Hematopoietic multipotent progenitor cell treated with erythropoietin and hydrocortisone succinate and interleukin-3 and kit ligand, for 15 days (in vitro differentiated cells): ENCODE measurements around the gene CELSR2.

Experiments
- DNase-seq: peaks from one replicate; pipeline ENCODE4 v3.0.0-alpha.2; 2015; ENCODE audit warnings: low spot score

The CELSR2 gene

DNA sequence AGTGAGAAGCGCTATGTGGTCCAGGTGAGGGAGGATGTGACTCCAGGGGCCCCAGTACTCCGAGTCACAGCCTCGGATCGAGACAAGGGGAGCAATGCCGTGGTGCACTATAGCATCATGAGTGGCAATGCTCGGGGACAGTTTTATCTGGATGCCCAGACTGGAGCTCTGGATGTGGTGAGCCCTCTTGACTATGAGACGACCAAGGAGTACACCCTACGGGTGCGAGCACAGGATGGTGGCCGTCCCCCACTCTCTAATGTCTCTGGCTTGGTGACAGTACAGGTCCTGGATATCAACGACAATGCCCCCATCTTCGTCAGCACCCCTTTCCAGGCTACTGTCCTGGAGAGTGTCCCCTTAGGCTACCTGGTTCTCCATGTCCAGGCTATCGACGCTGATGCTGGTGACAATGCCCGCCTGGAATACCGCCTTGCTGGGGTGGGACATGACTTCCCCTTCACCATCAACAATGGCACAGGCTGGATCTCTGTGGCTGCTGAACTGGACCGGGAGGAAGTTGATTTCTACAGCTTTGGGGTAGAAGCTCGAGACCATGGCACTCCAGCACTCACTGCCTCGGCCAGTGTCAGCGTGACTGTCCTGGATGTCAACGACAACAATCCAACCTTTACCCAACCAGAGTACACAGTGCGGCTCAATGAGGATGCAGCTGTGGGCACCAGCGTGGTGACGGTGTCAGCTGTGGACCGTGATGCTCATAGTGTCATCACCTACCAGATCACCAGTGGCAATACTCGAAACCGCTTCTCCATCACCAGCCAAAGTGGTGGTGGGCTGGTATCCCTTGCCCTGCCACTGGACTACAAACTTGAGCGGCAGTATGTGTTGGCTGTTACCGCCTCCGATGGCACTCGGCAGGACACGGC is 2.2 kb downstream of the CELSR2 start:
- DNase-seq: no peak

DNA sequence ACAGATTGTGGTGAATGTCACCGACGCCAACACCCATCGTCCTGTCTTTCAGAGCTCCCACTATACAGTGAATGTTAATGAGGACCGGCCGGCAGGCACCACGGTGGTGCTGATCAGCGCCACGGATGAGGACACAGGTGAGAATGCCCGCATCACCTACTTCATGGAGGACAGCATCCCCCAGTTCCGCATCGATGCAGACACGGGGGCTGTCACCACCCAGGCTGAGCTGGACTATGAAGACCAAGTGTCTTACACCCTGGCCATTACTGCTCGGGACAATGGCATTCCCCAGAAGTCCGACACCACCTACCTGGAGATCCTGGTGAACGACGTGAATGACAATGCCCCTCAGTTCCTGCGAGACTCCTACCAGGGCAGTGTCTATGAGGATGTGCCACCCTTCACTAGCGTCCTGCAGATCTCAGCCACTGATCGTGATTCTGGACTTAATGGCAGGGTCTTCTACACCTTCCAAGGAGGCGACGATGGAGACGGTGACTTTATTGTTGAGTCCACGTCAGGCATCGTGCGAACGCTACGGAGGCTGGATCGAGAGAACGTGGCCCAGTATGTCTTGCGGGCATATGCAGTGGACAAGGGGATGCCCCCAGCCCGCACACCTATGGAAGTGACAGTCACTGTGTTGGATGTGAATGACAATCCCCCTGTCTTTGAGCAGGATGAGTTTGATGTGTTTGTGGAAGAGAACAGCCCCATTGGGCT is 3.0 kb downstream of the CELSR2 start:
- no peak for DNase-seq

DNA sequence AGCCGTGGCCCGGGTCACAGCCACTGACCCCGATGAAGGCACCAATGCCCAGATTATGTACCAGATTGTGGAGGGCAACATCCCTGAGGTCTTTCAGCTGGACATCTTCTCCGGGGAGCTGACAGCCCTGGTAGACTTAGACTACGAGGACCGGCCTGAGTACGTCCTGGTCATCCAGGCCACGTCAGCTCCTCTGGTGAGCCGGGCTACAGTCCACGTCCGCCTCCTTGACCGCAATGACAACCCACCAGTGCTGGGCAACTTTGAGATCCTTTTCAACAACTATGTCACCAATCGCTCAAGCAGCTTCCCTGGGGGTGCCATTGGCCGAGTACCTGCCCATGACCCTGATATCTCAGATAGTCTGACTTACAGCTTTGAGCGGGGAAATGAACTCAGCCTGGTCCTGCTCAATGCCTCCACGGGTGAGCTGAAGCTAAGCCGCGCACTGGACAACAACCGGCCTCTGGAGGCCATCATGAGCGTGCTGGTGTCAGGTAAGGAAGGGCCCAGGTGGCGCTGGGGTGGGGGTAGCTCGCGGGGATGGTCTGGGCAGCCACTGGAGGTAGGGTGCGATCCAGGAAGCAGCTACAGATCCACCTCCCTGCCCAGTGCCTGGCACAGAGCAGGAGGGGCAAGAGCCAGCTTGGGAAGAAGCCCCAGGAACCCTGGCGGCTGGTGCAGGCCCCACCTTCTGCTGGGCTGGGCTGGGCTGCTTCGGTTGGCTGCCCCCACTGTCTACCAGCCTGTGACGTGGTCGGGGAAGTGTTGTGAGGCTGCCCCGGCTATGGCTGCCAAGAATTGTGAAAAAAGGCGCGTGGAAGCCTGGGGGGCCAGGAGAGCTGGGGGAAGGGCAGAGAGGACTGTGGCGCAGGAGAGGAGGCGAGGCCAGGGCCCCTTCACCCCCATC is 3.8 kb downstream of the CELSR2 start:
- no peak for DNase-seq

DNA sequence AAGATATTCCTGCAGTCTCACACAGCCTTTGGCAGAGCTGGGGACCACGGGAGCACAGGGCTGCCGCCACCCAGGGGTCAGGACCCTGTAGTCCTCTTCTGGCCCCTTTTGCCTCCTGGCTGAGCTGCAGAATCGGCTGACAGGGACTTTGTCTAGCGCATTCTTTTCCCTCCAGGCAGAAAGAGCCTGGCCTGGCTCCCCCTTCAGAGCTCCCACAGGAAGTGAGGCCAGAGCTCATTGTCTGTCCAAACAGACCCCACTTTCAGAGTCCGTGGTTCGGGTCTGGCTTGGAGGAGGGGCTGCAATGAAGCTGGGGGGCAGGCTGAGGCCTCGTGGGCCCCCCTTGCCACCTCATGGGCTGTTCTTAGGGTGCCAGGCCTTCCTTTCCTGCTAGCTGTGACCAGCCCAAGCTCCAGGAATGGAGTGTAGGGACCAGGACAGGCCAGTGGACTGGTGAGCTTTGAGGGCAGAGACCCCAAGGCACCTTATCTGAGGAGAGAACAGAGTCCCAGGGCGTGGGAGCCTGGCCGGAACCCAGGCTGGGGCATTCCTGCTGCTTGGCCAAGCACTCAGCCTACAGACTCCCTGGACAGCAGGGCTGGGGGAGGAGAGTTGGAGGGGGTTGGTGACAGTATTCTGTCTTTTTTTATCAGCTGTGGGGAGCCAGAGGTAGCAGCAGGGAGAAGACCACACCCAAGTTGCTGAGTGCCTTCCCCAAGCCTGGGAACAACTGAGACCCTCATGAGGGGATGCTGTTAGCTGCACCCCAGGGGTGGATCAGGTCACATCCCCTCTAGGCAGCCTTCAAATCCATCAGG is 4.7 kb downstream of the CELSR2 start:
- no peak for DNase-seq

DNA sequence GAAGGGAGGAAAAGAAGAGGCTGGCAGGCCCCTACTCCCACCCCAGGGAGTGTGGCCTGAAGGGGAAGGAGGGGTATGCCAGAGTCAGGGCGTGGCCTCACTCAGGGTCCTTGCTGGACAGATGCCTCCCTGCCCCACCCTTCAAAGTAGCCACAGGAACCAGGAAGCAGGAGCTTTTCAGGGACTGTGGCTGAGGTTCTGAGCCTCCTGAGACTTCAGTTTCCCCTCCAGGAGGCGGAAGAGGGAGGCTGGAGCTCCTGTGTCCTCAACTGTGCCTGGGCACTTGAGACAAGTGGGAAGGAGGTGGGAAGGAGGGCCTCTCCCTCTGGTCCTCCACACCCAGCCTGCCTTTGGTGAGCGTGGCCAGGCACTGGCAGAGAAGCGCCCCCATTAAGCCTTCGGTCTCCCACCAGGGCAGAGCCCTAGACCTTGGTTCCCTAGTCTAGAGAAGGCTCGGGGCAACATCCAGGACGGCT is 5.3 kb downstream of the CELSR2 start:
- no peak for DNase-seq

DNA sequence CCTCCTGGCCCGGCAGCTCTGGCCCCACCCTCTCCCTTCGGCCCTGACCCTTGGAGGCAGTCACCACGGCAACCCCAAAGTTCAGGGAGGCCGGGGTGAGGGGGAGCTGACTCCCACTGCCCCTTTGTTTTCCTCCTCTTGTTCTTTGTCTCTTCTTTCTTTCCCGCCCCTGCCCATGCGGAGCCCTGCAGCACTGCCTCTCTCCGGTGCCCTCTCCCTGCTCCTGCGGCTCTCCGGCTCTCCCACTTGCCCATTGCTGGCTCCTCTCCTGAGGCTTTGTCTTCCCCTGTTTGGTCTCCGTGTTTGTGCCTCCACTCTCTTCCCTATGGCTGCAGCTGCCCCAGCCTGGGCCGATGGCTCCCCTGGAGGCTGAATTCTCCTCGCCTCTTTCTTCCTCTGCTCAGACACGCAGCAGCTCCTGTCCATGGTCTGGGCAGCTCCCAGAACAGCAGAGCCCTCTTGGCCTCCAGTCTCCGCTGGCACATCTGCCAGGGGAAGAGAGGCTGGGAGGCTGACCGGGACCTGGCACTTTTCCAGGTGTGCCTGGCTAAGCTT is 5.8 kb downstream of the CELSR2 start:
- no peak for DNase-seq

DNA sequence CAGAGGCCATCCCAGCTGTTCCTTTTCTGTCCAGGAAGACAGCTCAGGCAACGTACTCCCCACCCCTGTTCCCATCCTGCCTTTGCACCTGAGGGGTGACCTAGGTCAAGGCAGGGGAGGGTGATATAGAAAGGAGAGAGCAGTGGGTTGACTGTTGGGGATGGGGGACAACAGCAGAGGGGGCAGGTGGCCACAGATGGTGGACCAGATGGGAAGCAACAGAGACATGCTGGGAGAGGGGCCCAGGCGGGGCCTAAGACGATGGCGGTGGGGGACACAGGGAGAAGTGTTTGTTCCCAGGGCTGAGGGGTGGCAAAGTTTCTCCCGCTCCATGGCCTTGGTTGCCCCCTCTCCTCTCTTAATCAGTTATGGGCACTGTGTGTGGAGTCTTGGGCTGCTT is 6.3 kb downstream of the CELSR2 start:
- no peak for DNase-seq

DNA sequence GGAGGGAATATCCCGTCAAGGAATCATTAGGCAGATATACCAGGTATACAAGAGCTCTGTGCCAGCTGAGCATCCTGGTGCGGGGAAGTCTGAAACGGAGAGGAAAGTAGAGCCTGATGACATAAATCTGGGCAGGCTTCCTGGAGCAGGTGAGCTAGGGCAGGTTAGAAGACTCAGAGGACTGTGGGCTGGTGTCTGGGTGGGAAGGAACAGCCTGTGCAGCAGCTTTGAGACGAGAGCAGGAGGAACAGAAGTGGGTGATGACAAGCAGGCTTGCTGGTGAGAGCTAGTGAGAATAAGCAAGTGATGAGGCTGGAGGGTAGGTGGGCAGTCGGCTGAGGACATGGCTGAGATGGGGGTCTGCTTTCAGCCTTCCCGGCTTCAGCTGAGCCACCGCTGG is 6.7 kb downstream of the CELSR2 start:
- DNase-seq: no peak

DNA sequence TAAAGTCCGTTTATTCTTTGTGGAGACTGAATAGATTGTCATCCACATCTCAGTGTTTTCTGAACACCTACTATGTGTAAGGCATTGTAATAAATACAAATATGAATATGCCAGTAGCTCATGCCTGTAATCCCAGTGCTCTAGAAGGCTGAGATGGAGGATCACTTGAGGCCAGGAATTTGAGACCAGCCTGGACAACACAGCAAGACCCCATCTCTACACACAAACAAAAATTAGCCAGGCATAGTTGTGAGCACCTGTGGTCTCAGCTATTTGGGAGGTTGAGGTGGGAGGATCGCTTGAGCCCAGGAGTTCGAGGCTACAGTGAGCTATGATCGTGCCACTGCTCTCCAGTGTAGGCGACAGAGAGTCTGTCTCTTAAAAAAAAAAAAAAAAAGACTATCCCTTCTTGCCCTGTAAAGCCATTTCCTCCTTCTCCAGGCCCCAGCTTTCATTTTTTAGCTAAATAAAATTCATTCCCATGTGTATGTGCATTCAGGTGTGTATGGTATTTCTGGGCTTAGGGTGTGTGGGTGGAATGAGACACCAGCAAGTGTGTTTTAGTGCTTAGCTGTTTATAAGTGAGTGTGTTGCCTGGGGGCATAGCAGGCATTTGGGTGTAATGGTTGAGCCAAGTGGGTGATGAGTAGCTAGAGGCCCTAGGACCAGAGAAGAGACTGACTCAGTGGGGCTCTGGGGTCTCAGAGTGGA is 7.8 kb downstream of the CELSR2 start:
- DNase-seq: no peak

DNA sequence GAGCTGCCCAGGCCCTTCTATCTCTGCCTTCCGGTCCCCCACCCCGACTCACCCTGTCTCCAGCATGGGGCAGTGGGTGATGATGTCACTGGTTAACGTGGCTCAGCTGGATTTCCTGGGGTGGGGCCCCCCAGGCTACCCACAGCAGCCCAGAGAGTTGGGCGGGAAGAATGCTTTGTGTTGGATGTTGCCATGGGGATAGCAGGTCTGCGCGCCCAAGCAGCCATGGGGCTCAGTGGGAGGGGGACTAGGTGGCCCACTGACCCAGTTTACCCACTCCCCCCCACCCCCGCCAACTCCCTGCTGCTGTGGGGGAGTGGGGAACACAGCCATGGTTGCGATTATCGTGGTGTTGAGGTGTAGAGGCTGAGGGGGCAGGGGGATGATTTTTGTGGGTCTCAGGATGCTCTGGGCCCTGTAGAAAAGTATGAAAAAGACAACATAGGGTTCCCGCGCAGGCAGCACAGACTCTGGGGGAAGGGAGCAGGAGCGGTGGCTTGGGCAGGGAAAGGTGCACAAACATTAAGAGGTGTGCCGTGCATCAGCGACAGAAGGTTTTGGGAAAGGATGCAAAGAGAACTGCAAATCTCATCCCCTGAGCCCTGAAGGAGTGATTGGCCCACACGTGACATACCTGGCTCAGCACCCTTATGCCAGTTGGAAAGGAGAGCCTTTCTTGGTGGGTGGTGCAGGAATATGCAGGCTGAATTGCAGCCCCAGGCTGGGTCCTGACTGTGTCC is 8.5 kb downstream of the CELSR2 start:
- DNase-seq: no peak

DNA sequence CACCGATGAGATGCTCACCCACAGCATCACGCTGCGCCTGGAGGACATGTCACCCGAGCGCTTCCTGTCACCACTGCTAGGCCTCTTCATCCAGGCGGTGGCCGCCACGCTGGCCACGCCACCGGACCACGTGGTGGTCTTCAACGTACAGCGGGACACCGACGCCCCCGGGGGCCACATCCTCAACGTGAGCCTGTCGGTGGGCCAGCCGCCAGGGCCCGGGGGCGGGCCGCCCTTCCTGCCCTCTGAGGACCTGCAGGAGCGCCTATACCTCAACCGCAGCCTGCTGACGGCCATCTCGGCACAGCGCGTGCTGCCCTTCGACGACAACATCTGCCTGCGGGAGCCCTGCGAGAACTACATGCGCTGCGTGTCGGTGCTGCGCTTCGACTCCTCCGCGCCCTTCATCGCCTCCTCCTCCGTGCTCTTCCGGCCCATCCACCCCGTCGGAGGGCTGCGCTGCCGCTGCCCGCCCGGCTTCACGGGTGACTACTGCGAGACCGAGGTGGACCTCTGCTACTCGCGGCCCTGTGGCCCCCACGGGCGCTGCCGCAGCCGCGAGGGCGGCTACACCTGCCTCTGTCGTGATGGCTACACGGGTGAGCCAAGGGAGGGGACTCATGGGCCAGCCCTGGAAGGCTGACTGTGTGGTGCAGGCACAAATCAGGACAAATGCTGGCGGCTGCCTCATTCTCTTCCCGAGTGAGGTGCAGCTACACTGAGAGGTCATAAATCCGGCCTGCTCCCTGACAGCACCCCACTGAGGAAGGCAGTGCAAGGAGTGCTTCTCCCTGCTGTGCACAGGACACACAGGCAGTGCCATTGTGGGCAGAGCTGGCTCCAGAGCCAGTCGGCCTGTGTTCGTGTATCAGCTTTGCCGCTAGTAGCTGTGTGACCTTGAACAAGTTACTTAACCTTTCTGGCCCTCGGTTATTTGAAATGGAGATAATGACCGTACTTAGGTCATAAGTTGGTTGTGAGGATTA is 9.4 kb downstream of the CELSR2 start:
- DNase-seq: no peak

DNA sequence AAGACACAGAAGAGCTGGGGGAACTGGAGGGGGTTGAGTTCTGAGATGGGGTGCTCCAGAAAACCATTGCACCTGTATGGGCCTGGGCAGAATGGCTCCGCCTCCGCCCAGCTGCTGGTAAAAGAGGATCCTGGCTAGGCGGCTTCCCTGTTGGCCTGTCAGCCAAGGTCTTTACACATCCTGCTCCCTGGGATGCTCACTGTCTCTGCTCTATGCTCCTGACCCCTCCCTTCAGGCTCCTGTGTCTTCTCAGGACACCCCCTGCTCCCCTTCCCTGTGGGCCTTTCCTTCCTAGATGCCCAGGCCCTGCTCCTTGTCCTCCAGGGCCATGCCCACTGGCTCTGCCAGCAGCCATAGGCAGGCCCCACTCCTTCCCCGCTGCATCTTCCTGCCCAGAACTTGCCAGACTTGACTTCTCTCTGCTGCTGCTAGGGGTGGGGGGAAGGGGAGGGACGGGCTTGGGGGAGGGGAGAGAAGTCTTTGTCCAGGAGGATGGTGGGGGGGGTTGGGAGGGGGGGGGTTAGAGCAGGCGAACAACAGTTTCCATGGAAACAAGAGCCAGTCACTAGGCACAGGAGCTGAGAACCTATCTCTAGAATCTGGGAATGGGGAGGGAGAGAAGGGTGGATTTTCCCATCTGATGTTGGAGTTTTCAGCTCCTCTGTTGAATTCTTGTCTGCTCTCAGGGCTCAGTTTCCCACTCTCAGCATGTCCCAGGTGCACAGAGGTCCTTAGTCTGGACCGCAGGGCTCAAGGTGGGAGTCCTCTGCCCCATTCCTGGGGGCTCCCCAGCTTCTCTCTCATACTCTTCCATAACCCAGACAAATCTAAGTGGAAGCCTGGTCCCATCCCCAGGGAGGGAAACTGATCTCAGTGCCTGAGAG is 10.6 kb downstream of the CELSR2 start:
- DNase-seq: no peak

DNA sequence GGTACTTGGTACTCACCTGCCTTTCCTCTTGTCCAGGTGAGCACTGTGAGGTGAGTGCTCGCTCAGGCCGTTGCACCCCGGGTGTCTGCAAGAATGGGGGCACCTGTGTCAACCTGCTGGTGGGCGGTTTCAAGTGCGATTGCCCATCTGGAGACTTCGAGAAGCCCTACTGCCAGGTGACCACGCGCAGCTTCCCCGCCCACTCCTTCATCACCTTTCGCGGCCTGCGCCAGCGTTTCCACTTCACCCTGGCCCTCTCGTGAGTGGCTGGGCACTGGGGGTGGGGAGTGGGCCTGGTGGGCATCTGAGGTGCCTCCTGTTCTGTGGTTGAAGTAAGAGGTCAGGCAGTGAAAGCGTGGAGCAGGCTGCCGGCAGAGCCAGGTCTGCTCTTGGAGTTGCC is 11.7 kb downstream of the CELSR2 start:
- no peak for DNase-seq

DNA sequence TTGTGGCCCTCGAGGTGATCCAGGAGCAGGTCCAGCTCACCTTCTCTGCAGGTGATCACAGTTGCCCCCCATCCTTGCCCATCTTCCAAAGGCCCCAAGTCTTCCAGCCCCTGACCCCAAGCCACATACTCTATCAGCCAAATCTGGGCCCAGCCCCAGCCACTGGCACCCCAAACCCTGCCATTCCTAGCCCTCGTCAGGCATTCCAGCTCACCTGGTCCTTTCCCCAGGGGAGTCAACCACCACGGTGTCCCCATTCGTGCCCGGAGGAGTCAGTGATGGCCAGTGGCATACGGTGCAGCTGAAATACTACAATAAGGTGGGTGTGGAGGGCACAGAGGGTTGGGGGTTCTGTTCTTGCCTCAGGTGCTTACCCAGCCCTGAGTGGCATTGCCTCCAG is 12.2 kb downstream of the CELSR2 start:
- no peak for DNase-seq

DNA sequence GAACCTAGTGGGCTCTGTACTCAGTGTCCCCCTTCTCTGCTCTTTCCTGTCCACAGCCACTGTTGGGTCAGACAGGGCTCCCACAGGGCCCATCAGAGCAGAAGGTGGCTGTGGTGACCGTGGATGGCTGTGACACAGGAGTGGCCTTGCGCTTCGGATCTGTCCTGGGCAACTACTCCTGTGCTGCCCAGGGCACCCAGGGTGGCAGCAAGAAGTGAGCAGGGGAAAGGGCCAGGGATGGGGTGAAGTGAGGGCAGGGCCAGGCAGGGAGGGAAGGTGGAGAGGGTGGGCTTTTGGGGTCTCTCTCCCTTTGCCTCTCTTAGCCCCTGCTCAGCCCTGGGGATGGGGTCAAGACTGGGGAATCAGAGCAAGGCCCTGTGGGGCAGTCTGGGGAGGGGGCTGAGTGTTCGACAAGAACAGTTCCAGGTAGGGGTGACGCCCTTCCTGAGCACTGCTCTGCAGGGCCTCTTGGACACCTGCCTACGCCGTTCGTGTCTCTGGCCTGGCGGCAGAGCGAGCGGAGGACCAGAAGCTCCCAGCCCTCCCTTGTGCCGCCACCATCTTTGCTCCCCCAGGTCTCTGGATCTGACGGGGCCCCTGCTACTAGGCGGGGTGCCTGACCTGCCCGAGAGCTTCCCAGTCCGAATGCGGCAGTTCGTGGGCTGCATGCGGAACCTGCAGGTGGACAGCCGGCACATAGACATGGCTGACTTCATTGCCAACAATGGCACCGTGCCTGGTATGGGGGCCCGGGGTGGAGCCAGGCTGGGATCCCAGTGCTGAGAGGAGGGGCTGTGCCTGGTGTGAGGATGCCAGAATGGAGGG is 13.1 kb downstream of the CELSR2 start:
- DNase-seq: no peak

DNA sequence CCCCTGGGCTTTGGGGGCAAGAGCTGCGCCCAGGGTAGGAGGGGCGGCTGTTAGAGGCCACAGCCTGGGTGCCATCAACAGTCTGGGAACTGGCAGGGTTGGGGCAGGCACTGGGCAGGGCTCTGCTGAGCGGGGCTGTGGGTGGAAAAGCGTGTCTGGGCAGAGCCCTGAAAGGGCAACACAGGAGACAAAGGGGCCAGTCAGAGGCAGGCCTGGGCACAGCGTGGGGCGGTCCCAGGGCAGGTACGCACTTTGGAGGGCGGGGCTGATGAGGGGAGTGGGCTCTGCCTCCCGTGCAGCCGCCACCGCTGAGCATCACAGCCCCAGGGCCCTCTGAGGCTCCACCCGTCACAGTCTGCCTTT is 13.9 kb downstream of the CELSR2 start:
- no peak for DNase-seq
